Panc1 (cell line): ENCODE measurements around the gene SLC25A14. TPM values are rescaled to one million over a fixed set of nuclear protein-coding genes. Genes with fewer than 3 reads are reported as not detected.

Experiments used
- ATAC-seq: fragments of 200-7000 bp; cut with Tn5 transposase; 2 replicates; pipeline ENCODE4 v1.9.1; 2020; ENCODE audit warnings: mild to moderate bottlenecking, moderate library complexity
- BruUV-seq: library from RNA; stranded (reverse); fragments of 400-500 nt; replicated peaks from 2 replicates; lab custom pipeline; 2021; lab: Mats Ljungman, UMichigan
- CTCF ChIA-PET: fragments of 300-600 bp; sonication (Branson Sonifier 250); formaldehyde crosslinking; loops from one replicate; lab custom pipeline; 2022; ENCODE audit warnings: antibody characterized with exemption; lab: Charles Lee
- POLR2A ChIA-PET: fragments of 300-600 bp; sonication (Branson Sonifier 250); formaldehyde crosslinking; loops from one replicate; lab custom pipeline; 2022; ENCODE audit warnings: antibody characterized with exemption; lab: Charles Lee
- DNase-seq: peaks from one replicate; pipeline ENCODE4 v3.0.0-alpha.2; 2010; ENCODE audit warnings: low read depth, low spot score
- H3K27ac ChIP-seq: 2 replicates; pipeline ENCODE4 v1.5.1; 2011; ENCODE audit warnings: mild to moderate bottlenecking, low read length, inconsistent platforms
- H3K27me3 ChIP-seq: fragments of 200-500 bp; sonication (Bioruptor generic); 2 replicates; pipeline ENCODE4 v1.6.0; 2014; ENCODE audit warnings: low read length, inconsistent platforms; ENCODE audit not compliant: control insufficient read depth, insufficient read depth
- H3K36me3 ChIP-seq: fragments of 200-500 bp; sonication (Bioruptor generic); 2 replicates; pipeline ENCODE4 v1.5.1; 2014; ENCODE audit warnings: inconsistent platforms, mild to moderate bottlenecking, low read length, moderate library complexity; ENCODE audit not compliant: control insufficient read depth, insufficient read depth
- H3K4me1 ChIP-seq: 2 replicates; pipeline ENCODE4 v1.5.1; 2011; ENCODE audit warnings: inconsistent platforms, mild to moderate bottlenecking, low read length, moderate library complexity; ENCODE audit not compliant: control insufficient read depth, insufficient read depth
- H3K4me3 ChIP-seq, 2 experiments: 2 replicates each; pipeline ENCODE4 v1.5.1; 2011 to 2012; ENCODE audit warnings: low read depth in 2 of 2, low read length in 2 of 2, mild to moderate bottlenecking in 2 of 2, inconsistent platforms in 1 of 2, moderate library complexity in 1 of 2
- H3K9me3 ChIP-seq: fragments of 200-500 bp; sonication (Bioruptor generic); 2 replicates; pipeline ENCODE4 v1.5.1; 2014; ENCODE audit warnings: low read depth, mild to moderate bottlenecking, inconsistent platforms, low read length, moderate library complexity; ENCODE audit not compliant: control insufficient read depth, insufficient read depth
- CTCF ChIP-seq: fragments of 450-650 bp; IDR thresholded peaks from 2 replicates; pipeline ENCODE4 v1.5.1; 2017; ENCODE audit warnings: mild to moderate bottlenecking
- POLR2AphosphoS5 ChIP-seq: IDR thresholded peaks from 2 replicates; pipeline ENCODE4 v1.6.1; 2012; ENCODE audit warnings: mild to moderate bottlenecking, low read depth, low read length, moderate library complexity
- REST ChIP-seq, 2 experiments: IDR thresholded peaks; 2 replicates each; pipeline ENCODE4 v1.6.1; 2011 to 2012; ENCODE audit warnings: low read depth in 2 of 2, control low read depth in 1 of 2, low read length in 1 of 2, mild to moderate bottlenecking in 1 of 2, moderate library complexity in 1 of 2; ENCODE audit not compliant: insufficient read depth in 1 of 2
- SIN3A ChIP-seq: IDR thresholded peaks from 2 replicates; pipeline ENCODE4 v1.6.1; 2012; ENCODE audit warnings: low read depth, mild to moderate bottlenecking, low read length, moderate library complexity, borderline replicate concordance; ENCODE audit not compliant: insufficient read depth
- TCF7L2 ChIP-seq: IDR thresholded peaks from 2 replicates; pipeline ENCODE4 v1.6.1; 2011; ENCODE audit warnings: mild to moderate bottlenecking, low read depth, low read length, inconsistent platforms
- in situ Hi-C: cut with HindIII; loops from 2 replicates; pipeline ENCODE4 v1.10.0; 2016; ENCODE audit warnings: low sequenced_read_pairs, low pct_unique_long_range_greater_than_20kb
- intact Hi-C: fragments of 100-400 bp; cut with micrococcal nuclease; formaldehyde crosslinking; loops from one replicate; pipeline ENCODE4 v1.10.0; 2022; ENCODE audit not compliant: unreplicated experiment
- total RNA-seq: library from RNA; stranded (reverse); gene quantifications from one replicate; pipeline ENCODE4 v1.2.1, GENCODE V29; 2021; ENCODE audit not compliant: unreplicated experiment

The SLC25A14 gene
- total RNA-seq, 1 experiment from 2014 or later = 25.0 TPM

GRCh38 chrX:130385520-130385919, 45.8 kb downstream of the SLC25A14 start, which contains the start of gene GPR119:
Gene GPR119 (minus strand): TSS chrX:130385674. CDS start chrX:130385447, 227 bp downstream.
- no peak for TF ChIP-seq POLR2AphosphoS5
- TF ChIP-seq REST (IDR thresholded peaks at IDR 0.05; ENCODE audit: insufficient read depth in 1 of 2, low read depth in 2 of 2, low read length in 1 of 2) = no peak
- TF ChIP-seq SIN3A = no peak
- no peak for TF ChIP-seq TCF7L2
- no peak for TF ChIP-seq CTCF
- in situ Hi-C loops (no loop called here), intact Hi-C loops (no loop called here)
- ChIA-PET POLR2A (no interaction called here), CTCF (no interaction called here)
- Histone ChIP-seq H3K27me3 (no peaks in the 10 kb centered on the region), H3K4me3 (no peak within 1 kb of the TSS), H3K36me3 (no peaks in the 10 kb centered on the region), H3K27ac (no peak within 1 kb of the TSS), H3K4me1 (no peaks in the 10 kb centered on the region), H3K9me3 (no peaks in the 10 kb centered on the region)
- BruUV-seq = no TSS peak
- DNase-seq (no peak), ATAC-seq (no peak)

- Histone ChIP-seq H3K4me1 (no peaks in the 10 kb centered on the region), H3K4me3 (no peak overlapping the region), H3K27me3 (no peaks in the 10 kb centered on the region), H3K36me3 (no peaks in the 10 kb centered on the region), H3K9me3 (no peaks in the 10 kb centered on the region), H3K27ac (no peak overlapping the region)
- in situ Hi-C loops (no loop called here), intact Hi-C loops (no loop called here)
- TF ChIP-seq SIN3A = no peak
- no peak for TF ChIP-seq POLR2AphosphoS5
- no peak for TF ChIP-seq REST (IDR thresholded peaks at IDR 0.05; ENCODE audit: insufficient read depth in 1 of 2, low read depth in 2 of 2, low read length in 1 of 2)
- TF ChIP-seq TCF7L2 = no peak
- no peak for TF ChIP-seq CTCF
- POLR2A ChIA-PET = no interaction called here
- DNase-seq (no peak), ATAC-seq (no peak)
- BruUV-seq = no TSS peak
- CTCF ChIA-PET = interaction anchor here (0.8 kb wide), 1 partner anchor 39 kb away, joined by 6 read pairs; no protein-coding TSS in a partner anchor
Observed at GRCh38 chrX:130386408-130386808, 46.7 kb downstream of the SLC25A14 start.
